NCI-H1105 treated with DMSO at 0.1 percent for 48 hours (cell line): Measurements from ENCODE around the gene AQP12A.
"Not testable (repeated sequence)": the region's sequence is repeated elsewhere in the genome, so short reads cannot be mapped to it uniquely, and the experiment has no call there.

Experiments used
- DNase-seq: peaks from one replicate; lab custom pipeline; 2025; lab: John Stamatoyannopoulos, UW

AQP12A gene

GRCh38 chr2:240688553-240688919 lies 3.1 kb upstream of the AQP12A start:
- no peak for DNase-seq

- DNase-seq = no peak
Measured at GRCh38 chr2:240689975-240690374, 1.7 kb upstream of the AQP12A start.

- DNase-seq = not testable (repeated sequence)
Measured at GRCh38 chr2:240690421-240691074, 1.1 kb upstream of the AQP12A start.

- DNase-seq = not testable (repeated sequence)
Measured at GRCh38 chr2:240691075-240691427, 615 bp upstream of the AQP12A start.

- DNase-seq = not testable (repeated sequence)
Measured at GRCh38 chr2:240692583-240693561, 1.2 kb downstream of the AQP12A start.

GRCh38 chr2:240694304-240694703 lies 2.6 kb downstream of the AQP12A start:
- not testable (repeated sequence) for DNase-seq

- DNase-seq = not testable (repeated sequence)
Measured at GRCh38 chr2:240695593-240695992, 3.9 kb downstream of the AQP12A start.

GRCh38 chr2:240696469-240696868 lies 4.8 kb downstream of the AQP12A start:
- not testable (repeated sequence) for DNase-seq

- not testable (repeated sequence) for DNase-seq
Measured at GRCh38 chr2:240698852-240699561, 7.3 kb downstream of the AQP12A start.

- DNase-seq = not testable (repeated sequence)
Measured at GRCh38 chr2:240699835-240700234, 8.2 kb downstream of the AQP12A start.

- not testable (repeated sequence) for DNase-seq
Measured at GRCh38 chr2:240700616-240701015, 8.9 kb downstream of the AQP12A start.

GRCh38 chr2:240701091-240701735 lies 9.5 kb downstream of the AQP12A start:
- no peak for DNase-seq

GRCh38 chr2:240701736-240702639 lies 10.3 kb downstream of the AQP12A start:
- DNase-seq = no peak

GRCh38 chr2:240702640-240703011 lies 11.0 kb downstream of the AQP12A start:
- no peak for DNase-seq

- DNase-seq = no peak
Measured at GRCh38 chr2:240703417-240704341, 12.0 kb downstream of the AQP12A start.

GRCh38 chr2:240704651-240705050 lies 13.0 kb downstream of the AQP12A start:
- DNase-seq = no peak

- no peak for DNase-seq
Measured at GRCh38 chr2:240705204-240705791, 13.6 kb downstream of the AQP12A start.

GRCh38 chr2:240707043-240707756 lies 15.5 kb downstream of the AQP12A start:
- no peak for DNase-seq

GRCh38 chr2:240707821-240708220 lies 16.2 kb downstream of the AQP12A start:
- DNase-seq = no peak
